GM12878 (cell line): Measurements from ENCODE around the gene PPP1R2B. TPM values are rescaled to one million over a fixed set of nuclear protein-coding genes. Genes with fewer than 3 reads are reported as not detected.

Experiments used
- ATAC-seq: fragments of 200-7000 bp; cut with Tn5 transposase; 3 replicates; pipeline ENCODE4 v1.9.1; 2020; ENCODE audit warnings: mild to moderate bottlenecking, moderate library complexity
- BruUV-seq: library from RNA; stranded (reverse); fragments of 400-500 nt; replicated peaks from 2 replicates; lab custom pipeline; 2021; lab: Mats Ljungman, UMichigan
- CTCF ChIA-PET: fragments of 300-600 bp; sonication (Branson Sonifier 250); formaldehyde crosslinking; extraction: SDS; loops from one replicate; lab custom pipeline; 2021; ENCODE audit warnings: inconsistent platforms; lab: Yijun Ruan, JAX
- POLR2A ChIA-PET: fragments of 350-600 bp; formaldehyde crosslinking; extraction: SDS; loops from one replicate; lab custom pipeline; 2021; ENCODE audit warnings: inconsistent platforms; lab: Charles Lee
- RAD21 ChIA-PET: fragments of 300-600 bp; sonication (Branson Sonifier 250); formaldehyde crosslinking; loops from one replicate; lab custom pipeline; 2023; ENCODE audit warnings: antibody characterized with exemption; ENCODE audit not compliant: unreplicated experiment; lab: Charles Lee
- SMC1A ChIA-PET: fragments of 300-600 bp; sonication (Branson Sonifier 250); formaldehyde crosslinking; loops from one replicate; lab custom pipeline; 2023; ENCODE audit not compliant: unreplicated experiment, uncharacterized antibody; lab: Charles Lee
- DNase-seq: peaks from one replicate; pipeline ENCODE4 v3.0.0-alpha.2; 2011; ENCODE audit warnings: low read depth, low spot score
- FAIRE-seq: peaks from 3 replicates; lab custom pipeline; 2011; peaks lifted over from hg19 to GRCh38; lab: Jason Lieb, UNC
- H2AFZ ChIP-seq: 2 replicates; pipeline ENCODE4 v1.6.0; 2011; ENCODE audit warnings: low read depth, low read length, control low read depth; ENCODE audit not compliant: control insufficient read depth
- H3K27ac ChIP-seq: 2 replicates; pipeline ENCODE4 v1.5.1; 2011; ENCODE audit warnings: control low read depth; ENCODE audit not compliant: control insufficient read depth, insufficient read depth
- H3K27me3 ChIP-seq, 2 experiments: replicated peaks in 1 of 2; 2 replicates each; pipeline versions ENCODE4 v1.6.0 to v1.6.1; 2011; ENCODE audit warnings: low read length in 1 of 2; ENCODE audit not compliant: control insufficient read depth in 2 of 2, insufficient read depth in 2 of 2
- H3K36me3 ChIP-seq, 2 experiments: 2 replicates each; pipeline ENCODE4 v1.5.1; 2011; ENCODE audit warnings: low read length in 1 of 2; ENCODE audit not compliant: control insufficient read depth in 2 of 2, insufficient read depth in 2 of 2
- H3K4me1 ChIP-seq: 2 replicates; pipeline ENCODE4 v1.6.1; 2011; ENCODE audit warnings: mild to moderate bottlenecking, low read length, moderate library complexity, mixed read lengths; ENCODE audit not compliant: control insufficient read depth, insufficient read depth
- H3K4me2 ChIP-seq: 2 replicates; pipeline ENCODE4 v1.6.0; 2011; ENCODE audit warnings: control low read depth; ENCODE audit not compliant: control insufficient read depth, insufficient read depth
- H3K4me3 ChIP-seq: fragments of 200-600 bp; sonication (generic); 2 replicates; pipeline ENCODE4 v1.5.1; 2016
- H3K79me2 ChIP-seq: 2 replicates; pipeline ENCODE4 v1.6.0; 2011; ENCODE audit warnings: low read length; ENCODE audit not compliant: control insufficient read depth, insufficient read depth
- H3K9ac ChIP-seq: 2 replicates; pipeline ENCODE4 v1.8.0; 2011; ENCODE audit warnings: low read length, control low read depth, mixed read lengths; ENCODE audit not compliant: control insufficient read depth, insufficient read depth
- H3K9me3 ChIP-seq: replicated peaks from 3 replicates; pipeline ENCODE4 v1.5.1; 2011; ENCODE audit warnings: mild to moderate bottlenecking, low read length; ENCODE audit not compliant: control insufficient read depth, insufficient read depth
- H4K20me1 ChIP-seq: 2 replicates; pipeline ENCODE4 v1.6.0; 2011; ENCODE audit not compliant: control insufficient read depth, insufficient read depth
- EED ChIP-seq: sonication (generic); IDR thresholded peaks from 2 replicates; pipeline ENCODE4 v1.6.1; 2016; ENCODE audit warnings: antibody characterized with exemption, low read depth
- ETV6 ChIP-seq, 2 experiments: fragments of 450-650 bp in 1 of 2; IDR thresholded peaks in 1 of 2; conservative IDR thresholded peaks in 1 of 2; 2 replicates each; pipeline ENCODE4 v1.6.1; 2014; ENCODE audit warnings: antibody characterized with exemption in 1 of 2, borderline replicate concordance in 1 of 2, low read depth in 1 of 2, mild to moderate bottlenecking in 1 of 2, moderate library complexity in 1 of 2
- FOS ChIP-seq: IDR thresholded peaks from 3 replicates; pipeline ENCODE4 v1.6.1; 2011; ENCODE audit warnings: borderline replicate concordance; ENCODE audit not compliant: insufficient read length; ENCODE audit errors: extremely low read depth
- GATAD2B ChIP-seq: fragments of 450-650 bp; conservative IDR thresholded peaks from 2 replicates; pipeline ENCODE4 v1.6.1; 2017; ENCODE audit warnings: low read depth, mild to moderate bottlenecking, moderate library complexity
- SREBF1 ChIP-seq: IDR thresholded peaks from 2 replicates; pipeline ENCODE4 v1.6.1; 2012; ENCODE audit warnings: mild to moderate bottlenecking, low read length
- ZBED1 ChIP-seq: IDR thresholded peaks from 2 replicates; pipeline ENCODE4 v1.6.1; 2016; ENCODE audit warnings: borderline replicate concordance
- ZNF217 ChIP-seq: fragments of 450-650 bp; IDR thresholded peaks from 2 replicates; pipeline ENCODE4 v1.6.1; 2017; ENCODE audit warnings: antibody characterized with exemption, mild to moderate bottlenecking
- WGBS: methylation state at CpG from one replicate; pipeline ENCODE4 v1.1.6; 2016; ENCODE audit warnings: low lambda C conversion rate; ENCODE audit not compliant: insufficient replicate concordance, insufficient coverage; ENCODE audit errors: missing lambda C conversion rate; 5-methylcytosine and 5-hydroxymethylcytosine counted together
- in situ Hi-C: fragments of 300-500 bp; cut with MboI; formaldehyde crosslinking; loops from 9 replicates; pipeline ENCODE4 v1.14.3; 2018; ENCODE audit warnings: mixed read lengths
- intact Hi-C: fragments of 100-400 bp; cut with micrococcal nuclease; formaldehyde crosslinking; loops from one replicate; pipeline ENCODE4 v1.14.2; 2022; ENCODE audit not compliant: unreplicated experiment
- polyA plus RNA-seq, 11 experiments: library from polyadenylated mRNA; depleted of rRNA in 4 of 11; unstranded in 6 of 11; stranded (reverse) in 5 of 11; fragments of >200 nt; fragmentation: Nextera tagmentation in 4 of 11; fragmentation: Illumina TruSeq in 1 of 11; extraction: Ambion mirVana in 4 of 11; extraction: Trizol in 1 of 11; gene quantifications; 1 replicate in 1 of 11; 2 replicates in 10 of 11; pipeline versions ENCODE4 v1.2.1 to v1.2.3, GENCODE V29; 2011 to 2016; ENCODE audit warnings: inconsistent platforms in 2 of 11, missing spikeins in 2 of 11, low read depth in 1 of 11
- total RNA-seq, 4 experiments: library from RNA; depleted of rRNA in 3 of 4; stranded (reverse); fragments of >200 nt in 3 of 4; fragmentation: Illumina TruSeq in 1 of 4; extraction: Trizol in 1 of 4; gene quantifications; 2 replicates each; pipeline versions ENCODE4 v1.2.1 to v1.2.3, GENCODE V29; 2013 to 2021

Gene PPP1R2B
- total and polyA plus RNA-seq, 10 of the 15 experiments (the other 5 are each of a cell fraction or from before 2014, with no cell fraction given): 0.02 to 0.13 (median 0.08) TPM; not detected in 5

DNA sequence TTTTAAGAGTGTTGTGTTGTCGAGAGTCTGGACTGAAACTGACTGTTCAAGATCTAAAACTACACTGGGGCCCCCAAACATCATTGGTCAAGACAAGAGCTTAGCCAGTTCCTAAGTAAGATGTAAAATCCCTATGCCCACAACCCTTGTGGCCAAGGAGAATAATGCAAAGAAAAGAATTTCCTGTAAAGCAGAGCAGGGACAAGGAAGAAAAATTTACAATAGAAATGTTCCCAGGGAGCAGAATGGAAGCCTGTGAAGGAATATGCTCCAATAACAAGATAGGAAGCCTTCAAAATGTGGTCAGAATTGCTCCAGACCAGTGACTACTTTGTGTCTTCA lies 20.4 kb downstream of the PPP1R2B start:
- DNase-seq (no peak), FAIRE-seq (no peak), ATAC-seq (no peak)
- no TSS peak for BruUV-seq
- no peaks in the 10 kb centered on the region for H3K27me3 ChIP-seq
- intact Hi-C loops (no loop called here), in situ Hi-C loops (no loop called here)
- ChIA-PET SMC1A (no interaction called here), RAD21 (no interaction called here), CTCF (no interaction called here), POLR2A (no interaction called here)
- 0% methylated on average over 1 of the region's 1 CpG for WGBS
- no peaks in the 10 kb centered on the region for H3K4me1 ChIP-seq
- H3K9ac ChIP-seq: no peak overlapping the region
- no peak overlapping the region for H3K27ac ChIP-seq
- no peak overlapping the region for H3K4me3 ChIP-seq
- no peaks in the 10 kb centered on the region for H3K79me2 ChIP-seq
- no peak overlapping the region for H2AFZ ChIP-seq
- no peaks in the 10 kb centered on the region for H3K36me3 ChIP-seq
- no peaks in the 10 kb centered on the region for H4K20me1 ChIP-seq
- no peaks in the 10 kb centered on the region; the same call in 2 of the 3 replicates for H3K9me3 ChIP-seq
- no peak for TF ChIP-seq ETV6 (conservative IDR thresholded peaks at IDR 0.05 in 1 of 2, IDR thresholded peaks at IDR 0.05 in 1 of 2; ENCODE audit: borderline replicate concordance in 1 of 2, low read depth in 1 of 2)
- no peak for TF ChIP-seq GATAD2B
- no peak for TF ChIP-seq EED
- H3K4me2 ChIP-seq: no peak overlapping the region

- Histone ChIP-seq H3K27ac (no peak overlapping the region), H3K4me1 (no peaks in the 10 kb centered on the region), H3K4me3 (no peak overlapping the region), H3K9ac (no peak overlapping the region), H4K20me1 (no peaks in the 10 kb centered on the region), H3K27me3 (no peaks in the 10 kb centered on the region), H3K79me2 (no peaks in the 10 kb centered on the region), H3K4me2 (no peak overlapping the region), H2AFZ (no peak overlapping the region), H3K36me3 (no peaks in the 10 kb centered on the region), H3K9me3 (no peaks in the 10 kb centered on the region; the same call in 2 of the 3 replicates)
- POLR2A ChIA-PET: no interaction called here
- intact Hi-C loops (no loop called here), in situ Hi-C loops (no loop called here)
- CTCF ChIA-PET: no interaction called here
- WGBS: 0% methylated on average over 1 of the region's 1 CpG
- no peak for ATAC-seq
- SMC1A ChIA-PET: no interaction called here
- RAD21 ChIA-PET: no interaction called here
- no peak for FAIRE-seq
- TF ChIP-seq ZNF217: no peak
- TF ChIP-seq ETV6 (conservative IDR thresholded peaks at IDR 0.05 in 1 of 2, IDR thresholded peaks at IDR 0.05 in 1 of 2; ENCODE audit: borderline replicate concordance in 1 of 2, low read depth in 1 of 2): no peak
- no peak for TF ChIP-seq ZBED1
- no peak for TF ChIP-seq SREBF1
- no peak for TF ChIP-seq FOS
- no TSS peak for BruUV-seq
- DNase-seq: no peak
Measured at GRCh38 chr5:156871212-156871611, 21.1 kb downstream of the PPP1R2B start.
